Gastrocnemius medialis (tissue), 4 donors: ENCODE results near the gene METRNL. TPM values are rescaled to one million over a fixed set of nuclear protein-coding genes. Genes with fewer than 3 reads are reported as not detected.
A peak's percentile ranks its signal among the peaks of the same experiment; 100 is the strongest.
"Not testable (repeated sequence)": the region's sequence is repeated elsewhere in the genome, so short reads cannot be mapped to it uniquely, and the experiment has no call there.

Source experiments
- ATAC-seq, 2 donors: fragments of 150-250 bp; one replicate each; pipeline ENCODE4 v1.9.1; 2016
- DNase-seq, 2 donors: peaks; one replicate each; pipeline ENCODE4 v3.0.0-alpha.2; 2019
- H3K27ac ChIP-seq, 4 donors: fragments of 200-600 bp; sonication (generic); 1 replicate in 1 of 4; 2 replicates in 3 of 4; pipeline ENCODE4 v1.5.1; 2016 to 2018; ENCODE audit warnings: mild to moderate bottlenecking in 2 of 4, moderate library complexity in 1 of 4
- H3K27me3 ChIP-seq, 3 donors: fragments of 200-600 bp; sonication (generic) in 2 of 3; 1 replicate in 1 of 3; 2 replicates in 2 of 3; pipeline versions ENCODE4 v1.5.1 to v1.6.0; 2016 to 2019; ENCODE audit warnings: mild to moderate bottlenecking in 1 of 3, moderate library complexity in 1 of 3
- H3K36me3 ChIP-seq, 2 donors: fragments of 200-600 bp; sonication (generic) in 1 of 2; one replicate each; pipeline ENCODE4 v1.5.1; 2017 to 2018
- H3K4me1 ChIP-seq, 2 donors: fragments of 200-600 bp; sonication (generic) in 1 of 2; one replicate each; pipeline ENCODE4 v1.5.1; 2016 to 2017; ENCODE audit warnings: mild to moderate bottlenecking in 2 of 2
- H3K4me3 ChIP-seq, 4 donors: fragments of 200-600 bp; sonication (generic) in 3 of 4; 1 replicate in 1 of 4; 2 replicates in 3 of 4; pipeline ENCODE4 v1.5.1; 2016 to 2019; ENCODE audit warnings: mild to moderate bottlenecking in 2 of 4
- H3K9me3 ChIP-seq, 3 donors: fragments of 200-600 bp; sonication (generic) in 2 of 3; 1 replicate in 1 of 3; 2 replicates in 2 of 3; pipeline ENCODE4 v1.5.1; 2016 to 2019
- CTCF ChIP-seq, 5 experiments: fragments of 450-650 bp in 3 of 5; fragments of 200-600 bp in 2 of 5; sonication (generic) in 2 of 5; IDR thresholded peaks in 4 of 5; conservative IDR thresholded peaks in 1 of 5; 1 replicate in 4 of 5; 2 replicates in 1 of 5; pipeline ENCODE4 v1.5.1; 2016 to 2019; ENCODE audit warnings: antibody characterized with exemption in 5 of 5, mild to moderate bottlenecking in 3 of 5, moderate library complexity in 3 of 5
- POLR2A ChIP-seq, 2 donors: fragments of 450-650 bp; IDR thresholded peaks; one replicate each; pipeline ENCODE4 v1.6.1; 2017; ENCODE audit warnings: antibody characterized with exemption in 2 of 2, mild to moderate bottlenecking in 2 of 2, moderate library complexity in 2 of 2
- in situ Hi-C, 4 donors: fragments of 200-750 bp; cut with MboI; loops; one replicate each; pipeline versions ENCODE4 v1.15.0 to v1.8.0; 2017; ENCODE audit warnings: low sequenced_read_pairs in 4 of 4
- intact Hi-C: fragments of 100-400 bp; cut with DNase I; formaldehyde crosslinking; loops from one replicate; pipeline ENCODE4 v1.15.1; 2023; ENCODE audit warnings: low total_unique reads
- total RNA-seq, 4 donors: library from RNA; depleted of rRNA; stranded (reverse); fragments of >200 nt; gene quantifications; one replicate each; pipeline versions ENCODE4 v1.1.0 to v1.2.3, GENCODE V29; 2016

METRNL gene
- total RNA-seq, 4 donors from 2014 or later: 6.6 to 19.7 (median 11.1) TPM

DNA sequence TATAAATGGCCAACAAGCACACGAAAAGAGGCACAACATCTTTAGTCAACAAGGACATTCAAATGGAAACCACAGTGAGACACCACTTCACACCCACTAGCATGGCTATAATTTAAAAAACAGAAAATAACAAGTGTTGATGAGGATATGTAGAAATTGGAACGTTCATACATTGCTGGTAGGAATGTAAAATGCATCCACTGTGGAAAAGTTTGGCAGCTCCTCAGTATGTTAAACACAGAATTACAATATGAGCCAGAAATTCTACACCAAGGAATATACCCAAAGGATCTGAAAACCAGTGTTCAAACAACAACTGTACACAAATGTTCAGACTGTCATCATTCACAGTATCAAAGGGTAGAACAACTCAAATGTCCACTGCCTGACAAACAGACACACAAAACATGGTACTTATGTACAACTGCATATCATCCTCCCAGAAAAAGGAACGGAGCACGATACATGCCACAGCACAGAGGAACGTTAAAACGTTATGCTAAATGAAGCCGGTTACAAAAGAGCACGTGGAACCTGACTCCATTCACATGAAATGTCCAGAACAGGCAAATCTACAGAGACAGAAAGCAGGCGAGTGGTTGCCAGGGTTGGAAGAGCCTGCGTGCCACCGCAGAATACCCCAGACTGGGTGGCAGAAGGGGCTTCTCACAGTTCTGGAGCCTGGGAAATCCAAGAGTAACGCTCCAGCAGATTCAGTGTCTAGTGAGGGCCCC lies 32.8 kb upstream of the METRNL start:
- in situ Hi-C loops: no loop called here
- intact Hi-C loops: no loop called here
- no peak overlapping the region for H3K4me3 ChIP-seq
- H3K9me3 ChIP-seq: no peaks in the 10 kb centered on the region
- no peak overlapping the region for H3K27ac ChIP-seq
- no peak for DNase-seq
- H3K27me3 ChIP-seq: no peaks in the 10 kb centered on the region
- no peak for ATAC-seq
- H3K36me3 ChIP-seq: peaks cover 0 to 14% of the 10 kb centered on the region in 2 donors
- peaks cover 0 to 5% of the 10 kb centered on the region in 2 donors for H3K4me1 ChIP-seq
- no peak for TF ChIP-seq CTCF (IDR thresholded peaks at IDR 0.05 in 4 of 5, conservative IDR thresholded peaks at IDR 0.05 in 1 of 5)
- no peak for TF ChIP-seq POLR2A (IDR thresholded peaks at IDR 0.05)

DNA sequence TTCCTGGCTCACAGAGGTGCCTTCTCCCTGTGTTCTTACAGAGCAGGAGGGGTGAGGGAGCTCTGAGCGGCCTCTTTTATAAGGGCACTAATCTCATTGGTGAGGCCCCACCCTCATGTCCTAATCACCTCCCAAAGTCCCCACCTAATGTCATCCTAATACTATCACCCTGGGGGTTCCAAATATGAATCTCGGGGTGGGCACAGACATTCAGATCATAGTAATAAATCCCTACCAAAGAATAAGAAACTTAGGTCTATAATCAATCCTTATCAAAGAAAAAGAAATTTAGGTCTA lies 32.3 kb upstream of the METRNL start:
- intact Hi-C loops (no loop called here), in situ Hi-C loops (no loop called here)
- Histone ChIP-seq H3K9me3 (no peaks in the 10 kb centered on the region), H3K27me3 (no peaks in the 10 kb centered on the region), H3K36me3 (peaks cover 0 to 9% of the 10 kb centered on the region in 2 donors), H3K4me3 (no peak overlapping the region), H3K4me1 (peaks cover 2 to 8% of the 10 kb centered on the region in 2 donors), H3K27ac (no peak overlapping the region)
- ATAC-seq (no peak), DNase-seq (no peak)
- TF ChIP-seq POLR2A (IDR thresholded peaks at IDR 0.05) (no peak), CTCF (IDR thresholded peaks at IDR 0.05 in 4 of 5, conservative IDR thresholded peaks at IDR 0.05 in 1 of 5) (no peak)

DNA sequence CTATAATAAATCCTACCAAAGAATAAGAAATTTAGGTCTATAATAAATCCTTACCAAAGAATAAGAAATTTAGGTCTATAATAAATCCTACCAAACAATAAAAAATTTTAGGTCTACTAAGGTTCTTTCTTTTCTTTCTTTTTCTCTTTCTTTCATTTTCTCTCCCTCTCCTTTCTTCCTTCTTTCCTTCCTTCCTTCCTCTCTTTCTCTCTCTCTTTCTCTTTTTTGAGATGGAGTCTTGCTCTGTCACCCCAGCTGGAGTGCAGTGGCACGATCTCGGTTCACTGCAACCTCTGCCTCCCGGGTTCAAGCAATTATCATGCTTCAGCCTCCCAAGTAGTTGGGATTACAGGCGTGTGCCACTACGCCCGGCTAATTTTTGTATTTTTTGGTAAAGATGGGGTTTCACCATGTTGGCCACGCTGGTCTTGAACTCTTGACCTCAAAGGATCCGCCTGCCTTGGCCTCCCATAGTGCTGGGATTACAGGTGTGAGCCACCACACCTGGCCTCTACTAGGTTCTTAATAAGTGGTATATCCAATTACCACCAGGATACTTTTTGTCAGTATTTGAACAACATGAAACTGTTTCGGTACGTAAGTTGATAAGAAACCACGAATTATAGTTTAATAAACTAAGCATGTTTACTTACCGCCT lies 31.5 kb upstream of the METRNL start:
- intact Hi-C loops, H3K27me3 ChIP-seq, in situ Hi-C loops, H3K9me3 ChIP-seq, ATAC-seq, H3K36me3 ChIP-seq, H3K4me3 ChIP-seq, DNase-seq: not testable (repeated sequence)
- Histone ChIP-seq H3K27ac (peak overlapping the region in 2 of 4 donors; percentile 41 to 58), H3K4me1 (peaks cover 6 to 11% of the 10 kb centered on the region in 2 donors)

DNA sequence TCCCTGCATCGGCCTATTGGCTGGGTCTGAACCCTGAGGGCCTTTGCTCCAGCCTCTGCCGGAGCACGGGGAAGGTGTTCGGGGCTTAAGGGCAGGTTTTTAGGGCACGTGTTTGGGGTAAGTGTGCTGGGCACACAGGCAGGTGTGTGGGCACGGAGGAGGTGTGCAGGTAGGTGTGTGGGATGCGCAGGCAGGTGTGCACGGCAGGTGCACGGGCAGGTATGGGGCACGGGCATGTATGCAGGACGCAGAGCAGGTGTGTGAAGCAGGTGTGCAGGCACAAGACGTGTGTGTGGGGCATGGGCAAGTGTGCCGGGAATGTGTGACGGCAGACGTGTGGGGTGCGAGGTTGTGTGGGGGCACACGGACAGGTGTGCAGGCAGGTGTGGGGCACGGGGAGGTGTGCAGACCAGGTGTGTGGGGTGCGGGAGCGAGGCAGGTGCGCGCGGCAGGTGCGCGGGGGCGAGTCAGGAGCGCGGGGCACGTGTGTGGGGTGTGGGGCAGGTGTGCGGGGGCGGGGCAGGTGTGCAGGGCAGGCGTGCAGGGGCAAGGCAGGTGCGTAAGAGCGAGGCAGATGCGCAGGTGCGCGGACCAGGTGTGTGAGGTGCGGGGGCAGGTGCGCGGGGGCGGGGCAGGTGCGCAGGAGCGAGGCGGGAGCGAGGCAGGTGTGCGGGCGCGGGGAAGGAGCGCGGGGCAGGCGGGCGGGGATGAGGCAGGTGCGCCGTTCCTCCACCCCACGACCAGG lies 28.6 kb upstream of the METRNL start:
- in situ Hi-C loops (no loop called here), intact Hi-C loops (loop anchor here (2.0 to 10.0 kb wide), 3 partner anchors 136 to 600 kb away; partner anchors contain the start of gene CYBC1)
- Histone ChIP-seq H3K27me3 (no peaks in the 10 kb centered on the region), H3K36me3 (peaks cover 0 to 4% of the 10 kb centered on the region in 2 donors), H3K4me1 (peaks cover 9 to 14% of the 10 kb centered on the region in 2 donors), H3K27ac (peak overlapping the region; percentile 69 to 89 (median 87)), H3K4me3 (peak overlapping the region; percentile 64 to 81 (median 69)), H3K9me3 (no peaks in the 10 kb centered on the region)
- ATAC-seq (no peak), DNase-seq (no peak)
- no peak for TF ChIP-seq CTCF (IDR thresholded peaks at IDR 0.05 in 4 of 5, conservative IDR thresholded peaks at IDR 0.05 in 1 of 5)
- TF ChIP-seq POLR2A (IDR thresholded peaks at IDR 0.05): no peak
